MM.1S (cell line): ENCODE results near the gene S100A3.

Source experiments
- DNase-seq: peaks from one replicate; pipeline ENCODE4 v3.0.0-alpha.2; 2015
- H2AFZ ChIP-seq: fragments of 300-600 bp; sonication (generic); 2 replicates; pipeline ENCODE4 v1.6.0; 2016; ENCODE audit warnings: antibody characterized with exemption, low read length
- H3F3A ChIP-seq: fragments of 300-600 bp; sonication (generic); 2 replicates; pipeline ENCODE4 v1.6.1; 2016; ENCODE audit warnings: mild to moderate bottlenecking, antibody characterized with exemption, low read length, moderate library complexity, mixed read lengths; ENCODE audit not compliant: insufficient read depth
- H3K27ac ChIP-seq: fragments of 300-600 bp; sonication (generic); 2 replicates; pipeline ENCODE4 v1.5.1; 2016; ENCODE audit warnings: mild to moderate bottlenecking, low read length
- H3K27me3 ChIP-seq: fragments of 300-600 bp; sonication (generic); replicated peaks from 2 replicates; pipeline ENCODE4 v1.6.0; 2016; ENCODE audit warnings: low read length; ENCODE audit not compliant: insufficient read depth
- H3K36me3 ChIP-seq: fragments of 300-600 bp; sonication (generic); replicated peaks from 2 replicates; pipeline ENCODE4 v1.6.1; 2016; ENCODE audit warnings: mild to moderate bottlenecking, low read length, mixed read lengths; ENCODE audit not compliant: insufficient read depth
- H3K4me1 ChIP-seq: fragments of 300-600 bp; sonication (generic); 2 replicates; pipeline ENCODE4 v1.6.1; 2016; ENCODE audit warnings: low read length, mixed read lengths
- H3K4me2 ChIP-seq: fragments of 300-600 bp; sonication (generic); 2 replicates; pipeline ENCODE4 v1.6.0; 2016; ENCODE audit warnings: low read depth, low read length
- H3K4me3 ChIP-seq: fragments of 300-600 bp; sonication (generic); 2 replicates; pipeline ENCODE4 v1.5.1; 2016; ENCODE audit warnings: low read length, mixed read lengths
- H3K79me2 ChIP-seq: fragments of 300-600 bp; sonication (generic); 2 replicates; pipeline ENCODE4 v1.6.1; 2016; ENCODE audit warnings: mixed run types, low read length, mixed read lengths
- H3K9ac ChIP-seq: fragments of 300-600 bp; sonication (generic); 2 replicates; pipeline ENCODE4 v1.6.1; 2016; ENCODE audit warnings: low read length, mixed read lengths
- H3K9me2 ChIP-seq: fragments of 300-600 bp; sonication (generic); replicated peaks from 2 replicates; pipeline ENCODE4 v1.6.1; 2016; ENCODE audit warnings: mild to moderate bottlenecking, low read length, mixed read lengths; ENCODE audit not compliant: insufficient read depth
- H3K9me3 ChIP-seq: fragments of 300-600 bp; sonication (generic); replicated peaks from 2 replicates; pipeline ENCODE4 v1.6.1; 2016; ENCODE audit warnings: mild to moderate bottlenecking, low read length, mixed read lengths; ENCODE audit not compliant: insufficient read depth
- H4K20me1 ChIP-seq: fragments of 300-600 bp; sonication (generic); 2 replicates; pipeline ENCODE4 v1.6.1; 2016; ENCODE audit warnings: mild to moderate bottlenecking, low read length, moderate library complexity, mixed read lengths; ENCODE audit not compliant: insufficient read depth
- CTCF ChIP-seq: fragments of 300-600 bp; sonication (generic); IDR thresholded peaks from 2 replicates; pipeline ENCODE4 v1.5.1; 2016; ENCODE audit warnings: antibody characterized with exemption, low read length, mixed read lengths
- EZH2 ChIP-seq: fragments of 300-600 bp; sonication (generic); optimal IDR thresholded peaks from 2 replicates; pipeline ENCODE3; 2017; ENCODE audit warnings: low read depth, mild to moderate bottlenecking, antibody characterized with exemption, low read length, mixed read lengths
- EZH2phosphoT487 ChIP-seq: fragments of 300-600 bp; sonication (generic); IDR thresholded peaks from 2 replicates; pipeline ENCODE4 v1.6.1; 2018; ENCODE audit warnings: antibody characterized with exemption, low read length

Gene S100A3

GRCh38 chr1:153533689-153534201 lies 15.3 kb downstream of the S100A3 start:
- no peak overlapping the region for H3K4me3 ChIP-seq
- peaks cover 15% of the 10 kb centered on the region for H3K4me1 ChIP-seq
- no peaks in the 10 kb centered on the region for H3F3A ChIP-seq
- no peak for DNase-seq
- TF ChIP-seq EZH2phosphoT487 (no peak), CTCF (no peak), EZH2 (no peak)
- H3K9ac ChIP-seq, result no peak overlapping the region
- H3K9me3 ChIP-seq, result no peaks in the 10 kb centered on the region
- H4K20me1 ChIP-seq, result no peaks in the 10 kb centered on the region
- peak overlapping the region; percentile 56; the same call in 1 of the 2 replicates for H3K4me2 ChIP-seq
- no peaks in the 10 kb centered on the region for H3K79me2 ChIP-seq
- peak overlapping the region; percentile 75; the same call in 1 of the 2 replicates for H2AFZ ChIP-seq
- no peaks in the 10 kb centered on the region for H3K27me3 ChIP-seq
- no peaks in the 10 kb centered on the region for H3K9me2 ChIP-seq
- no peaks in the 10 kb centered on the region for H3K36me3 ChIP-seq
- H3K27ac ChIP-seq, result no peak overlapping the region

GRCh38 chr1:153532769-153533599 lies 16.1 kb downstream of the S100A3 start:
- Histone ChIP-seq H3K4me1 (peaks cover 9% of the 10 kb centered on the region), H3K4me3 (peak overlapping the region; percentile 25), H3K9me2 (no peaks in the 10 kb centered on the region), H4K20me1 (no peaks in the 10 kb centered on the region), H3K9ac (no peak overlapping the region; the same call in 1 of the 2 replicates), H3F3A (no peaks in the 10 kb centered on the region), H3K4me2 (peak overlapping the region; percentile 56; the same call in 1 of the 2 replicates), H2AFZ (peak overlapping the region; percentile 75), H3K27me3 (no peaks in the 10 kb centered on the region), H3K9me3 (no peaks in the 10 kb centered on the region), H3K36me3 (no peaks in the 10 kb centered on the region), H3K79me2 (no peaks in the 10 kb centered on the region), H3K27ac (no peak overlapping the region)
- DNase-seq, result peak; percentile 48
- TF ChIP-seq EZH2phosphoT487 (no peak), EZH2 (no peak), CTCF (peak; percentile 87)

DNA sequence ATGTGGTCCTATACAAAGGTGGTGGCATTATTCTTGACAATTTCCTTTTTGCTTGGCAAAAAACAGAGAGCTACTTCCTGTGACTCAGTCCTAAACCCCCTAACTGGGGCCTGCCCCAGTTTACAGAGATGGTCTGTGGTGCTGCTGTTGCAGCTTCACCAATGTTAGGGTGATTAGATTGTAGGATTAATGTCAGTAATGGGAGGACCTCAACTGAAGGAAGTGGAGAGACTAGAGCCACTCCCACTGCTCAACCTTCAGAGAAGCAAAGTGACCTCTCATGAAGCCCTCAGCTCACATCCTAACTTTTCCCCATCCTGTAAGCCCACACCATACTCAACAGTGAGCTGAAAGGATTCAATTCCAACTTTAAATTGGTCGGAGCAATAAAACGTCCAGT lies 16.9 kb downstream of the S100A3 start:
- H2AFZ ChIP-seq, result peak overlapping the region; percentile 75
- no peaks in the 10 kb centered on the region for H4K20me1 ChIP-seq
- H3K4me3 ChIP-seq, result 0 out of 2 replicates have a peak overlapping the region, but pooled peaks have one; percentile 25
- DNase-seq, result no peak
- peak overlapping the region; percentile 56; the same call in 1 of the 2 replicates for H3K4me2 ChIP-seq
- TF ChIP-seq EZH2phosphoT487 (no peak), EZH2 (no peak), CTCF (no peak)
- peaks cover 9% of the 10 kb centered on the region for H3K4me1 ChIP-seq
- H3F3A ChIP-seq, result no peaks in the 10 kb centered on the region
- H3K79me2 ChIP-seq, result no peaks in the 10 kb centered on the region
- no peak overlapping the region for H3K27ac ChIP-seq
- H3K27me3 ChIP-seq, result no peaks in the 10 kb centered on the region
- no peaks in the 10 kb centered on the region for H3K36me3 ChIP-seq
- no peaks in the 10 kb centered on the region for H3K9me2 ChIP-seq
- no peak overlapping the region for H3K9ac ChIP-seq
- no peaks in the 10 kb centered on the region for H3K9me3 ChIP-seq
